GM23248 (cell line): ENCODE data around the gene ANGPTL5. TPM values are rescaled to one million over a fixed set of nuclear protein-coding genes. Genes with fewer than 3 reads are reported as not detected.
"Not testable (repeated sequence)": the region's sequence is repeated elsewhere in the genome, so short reads cannot be mapped to it uniquely, and the experiment has no call there.

Experiments used
- DNase-seq: peaks from one replicate; pipeline ENCODE4 v3.0.0-alpha.2; 2015
- H2AFZ ChIP-seq: fragments of 200-600 bp; sonication (generic); 2 replicates; pipeline ENCODE4 v1.6.1; 2016; ENCODE audit warnings: antibody characterized with exemption
- H3F3A ChIP-seq: fragments of 200-600 bp; sonication (generic); 2 replicates; pipeline ENCODE4 v1.6.1; 2016; ENCODE audit warnings: mild to moderate bottlenecking, antibody characterized with exemption, mixed run types; ENCODE audit not compliant: insufficient read depth
- H3K27ac ChIP-seq: fragments of 200-600 bp; sonication (generic); 2 replicates; pipeline ENCODE4 v1.5.1; 2016; ENCODE audit warnings: mild to moderate bottlenecking
- H3K27me3 ChIP-seq: fragments of 200-600 bp; sonication (generic); replicated peaks from 2 replicates; pipeline ENCODE4 v1.6.1; 2016; ENCODE audit warnings: mild to moderate bottlenecking; ENCODE audit not compliant: insufficient read depth
- H3K36me3 ChIP-seq: fragments of 200-600 bp; sonication (generic); 2 replicates; pipeline ENCODE4 v1.6.1; 2016; ENCODE audit warnings: low read depth, mild to moderate bottlenecking
- H3K4me1 ChIP-seq: fragments of 200-600 bp; sonication (generic); 2 replicates; pipeline ENCODE4 v1.6.1; 2016; ENCODE audit warnings: mild to moderate bottlenecking; ENCODE audit not compliant: insufficient read depth
- H3K4me2 ChIP-seq: fragments of 200-600 bp; sonication (generic); one replicate; pipeline ENCODE4 v1.6.1; 2016; ENCODE audit warnings: mild to moderate bottlenecking; ENCODE audit not compliant: unreplicated experiment
- H3K4me3 ChIP-seq: fragments of 200-600 bp; sonication (generic); 2 replicates; pipeline ENCODE4 v1.5.1; 2016; ENCODE audit warnings: mild to moderate bottlenecking
- H3K79me2 ChIP-seq: fragments of 200-600 bp; sonication (generic); 2 replicates; pipeline ENCODE4 v1.6.1; 2016; ENCODE audit warnings: mild to moderate bottlenecking; ENCODE audit not compliant: insufficient read depth
- H3K9ac ChIP-seq: fragments of 200-600 bp; sonication (generic); 2 replicates; pipeline ENCODE4 v1.6.1; 2016; ENCODE audit warnings: mild to moderate bottlenecking
- H3K9me2 ChIP-seq: fragments of 200-600 bp; sonication (generic); 2 replicates; pipeline ENCODE4 v1.6.1; 2016; ENCODE audit warnings: mixed run types, mild to moderate bottlenecking, moderate library complexity; ENCODE audit not compliant: insufficient read depth
- H3K9me3 ChIP-seq: fragments of 200-600 bp; sonication (generic); one replicate; pipeline ENCODE4 v1.6.1; 2017; ENCODE audit warnings: low read depth
- H4K20me1 ChIP-seq: fragments of 200-600 bp; sonication (generic); 2 replicates; pipeline ENCODE4 v1.6.0; 2016; ENCODE audit not compliant: insufficient read depth
- EZH2 ChIP-seq: fragments of 200-600 bp; sonication (generic); IDR thresholded peaks from 2 replicates; pipeline ENCODE4 v1.6.1; 2018; ENCODE audit warnings: antibody characterized with exemption, mild to moderate bottlenecking; ENCODE audit not compliant: insufficient read depth, poor library complexity, severe bottlenecking
- EZH2phosphoT487 ChIP-seq: fragments of 200-600 bp; sonication (generic); IDR thresholded peaks from 2 replicates; pipeline ENCODE4 v1.6.1; 2018; ENCODE audit warnings: antibody characterized with exemption, moderate library complexity, mild to moderate bottlenecking, low read depth; ENCODE audit not compliant: insufficient read depth
- WGBS, 2 experiments: methylation state at CpG; one replicate each; pipeline ENCODE4 v1.1.6; 2015 to 2017; ENCODE audit warnings: low lambda C conversion rate in 2 of 2, low coverage in 1 of 2; ENCODE audit errors: missing lambda C conversion rate in 2 of 2; 5-methylcytosine and 5-hydroxymethylcytosine counted together
- in situ Hi-C: fragments of 300-500 bp; cut with MboI; formaldehyde crosslinking; loops from 2 replicates; pipeline ENCODE4 v1.15.0; 2020
- polyA plus RNA-seq: library from polyadenylated mRNA; unstranded; fragments of >200 nt; fragmentation: Nextera tagmentation; extraction: Ambion mirVana; gene quantifications from 2 replicates; pipeline ENCODE4 v1.2.1, GENCODE V29; 2016
- total RNA-seq: library from RNA; depleted of rRNA; stranded (reverse); fragments of >200 nt; shearing (Covaris generic); gene quantifications from 2 replicates; pipeline ENCODE4 v1.2.3, GENCODE V29; 2014; rRNA removed

ANGPTL5 gene
- not detected in 2 replicates for total RNA-seq
- polyA plus RNA-seq: 0.15 TPM in 1 of 2 replicates, not detected in the other

DNA sequence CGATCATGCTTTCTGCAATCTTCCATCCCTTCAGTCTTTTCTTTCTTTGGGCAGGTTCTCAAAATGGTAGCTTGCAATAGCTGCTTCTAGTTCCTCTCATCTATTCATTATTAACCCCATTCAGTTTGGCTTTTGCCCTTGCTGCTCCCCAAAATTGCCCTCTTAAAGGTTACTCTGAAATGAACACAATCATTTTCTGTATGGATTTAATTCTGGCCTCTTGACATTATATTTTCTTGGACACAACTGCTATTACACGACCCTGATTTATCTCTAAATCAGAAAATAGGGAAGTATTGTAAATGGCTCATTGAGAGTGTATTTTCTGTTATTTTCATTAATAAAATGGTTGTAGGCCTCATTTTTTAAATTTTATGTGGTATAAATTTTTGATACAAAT lies at the start of gene ANGPTL5:
ANGPTL5 (minus strand) TSS at position 101 of the 400 bp plus-strand sequence. CDS start 8,613 bp downstream, outside the sequence.
- peak within 1 kb of the TSS; percentile 88 for H2AFZ ChIP-seq
- peaks cover 23% of the 10 kb centered on the region for H3F3A ChIP-seq
- H3K9ac ChIP-seq: peak within 1 kb of the TSS; percentile 97
- H3K79me2 ChIP-seq: no peaks in the 10 kb centered on the region
- no peaks in the 10 kb centered on the region for H4K20me1 ChIP-seq
- no peaks in the 10 kb centered on the region for H3K9me2 ChIP-seq
- no peaks in the 10 kb centered on the region for H3K27me3 ChIP-seq
- WGBS, 2 experiments: 5 to 17% methylated on average over 2 of the region's 2 CpGs
- peaks cover 21% of the 10 kb centered on the region for H3K4me1 ChIP-seq
- no peaks in the 10 kb centered on the region for H3K36me3 ChIP-seq
- in situ Hi-C loops: no loop called here
- H3K9me3 ChIP-seq: no peaks in the 10 kb centered on the region
- DNase-seq: no peak
- peak within 1 kb of the TSS; percentile 98 for H3K27ac ChIP-seq
- TF ChIP-seq EZH2phosphoT487 (no peak), EZH2 (no peak)
- peak within 1 kb of the TSS; percentile 81 for H3K4me2 ChIP-seq
- H3K4me3 ChIP-seq: peak within 1 kb of the TSS; percentile 86

DNA sequence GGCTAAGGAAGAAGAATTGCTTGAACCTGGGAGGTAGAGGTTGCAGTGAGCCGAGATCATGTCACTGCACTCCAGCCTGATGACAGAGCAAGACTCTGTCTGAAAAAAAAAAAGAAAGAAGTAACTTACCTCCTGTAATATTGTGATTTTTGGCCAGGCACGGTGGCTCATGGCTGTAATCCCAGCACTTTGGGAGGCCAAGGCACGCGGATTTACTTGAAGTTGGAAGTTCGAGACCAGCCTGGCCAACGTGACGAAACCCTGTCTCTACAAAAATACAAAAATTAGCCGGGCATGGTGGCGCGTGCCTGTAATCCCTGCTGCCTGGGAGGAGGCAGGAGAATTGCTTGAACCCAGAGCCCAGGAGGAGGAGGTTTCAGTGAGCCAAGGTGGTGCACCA lies 47.9 kb upstream of the ANGPTL5 start:
- H3K27ac ChIP-seq, DNase-seq, H3K9me2 ChIP-seq, in situ Hi-C loops, H3F3A ChIP-seq, H3K27me3 ChIP-seq, H3K4me3 ChIP-seq, H3K36me3 ChIP-seq, H3K9ac ChIP-seq, H3K4me1 ChIP-seq, H2AFZ ChIP-seq, H3K4me2 ChIP-seq, H3K9me3 ChIP-seq, H4K20me1 ChIP-seq, H3K79me2 ChIP-seq: not testable (repeated sequence)
- 90% methylated on average over 10 of the region's 10 CpGs for WGBS, 2 experiments

DNA sequence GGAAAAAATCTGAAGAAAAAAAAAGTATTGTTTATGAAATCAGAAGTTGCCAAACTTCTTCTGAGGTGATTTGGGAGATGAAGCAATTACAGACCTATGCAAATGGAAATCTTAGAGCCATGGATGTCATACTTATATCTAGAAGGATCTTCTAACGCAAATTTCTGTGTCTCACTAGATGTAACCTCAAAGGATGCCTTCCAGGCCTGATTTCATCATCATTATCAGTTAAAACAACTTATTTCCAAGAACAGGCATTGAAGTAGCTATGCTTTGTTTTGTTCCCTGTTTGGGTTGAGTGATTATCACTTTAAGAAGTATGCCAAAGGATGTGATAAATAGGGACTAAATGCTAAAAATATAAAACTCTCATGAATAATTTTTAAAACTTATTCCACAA lies 43.9 kb upstream of the ANGPTL5 start:
- 88 to 95% methylated on average over 1 of the region's 1 CpG for WGBS, 2 experiments
- in situ Hi-C loops: no loop called here
- no peak for TF ChIP-seq EZH2
- TF ChIP-seq EZH2phosphoT487: no peak

DNA sequence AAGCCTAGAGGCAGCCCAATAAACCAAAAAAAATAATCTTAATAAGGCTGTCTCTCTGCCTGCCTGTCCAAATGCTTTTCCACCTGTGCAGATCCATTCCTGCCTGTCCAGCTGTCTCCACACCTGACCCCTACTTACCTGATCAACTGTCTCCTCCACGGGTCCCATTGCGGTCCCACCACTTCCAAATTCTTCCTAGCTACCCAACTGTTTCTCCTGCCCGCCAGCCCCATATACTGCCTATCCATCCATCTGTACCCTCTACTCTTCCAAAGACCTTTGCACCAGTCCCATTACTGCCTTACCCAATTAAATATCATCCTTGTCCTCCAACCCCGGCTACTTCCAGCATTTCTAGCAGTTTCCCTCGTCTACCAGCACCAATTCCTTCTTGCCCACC lies 39.4 kb upstream of the ANGPTL5 start:
- H2AFZ ChIP-seq: no peak overlapping the region
- in situ Hi-C loops: no loop called here
- H3F3A ChIP-seq: no peaks in the 10 kb centered on the region
- no peaks in the 10 kb centered on the region for H3K4me1 ChIP-seq
- H4K20me1 ChIP-seq: no peaks in the 10 kb centered on the region
- H3K9ac ChIP-seq: no peak overlapping the region
- H3K36me3 ChIP-seq: no peaks in the 10 kb centered on the region; the same call in 1 of the 2 replicates
- no peak overlapping the region for H3K27ac ChIP-seq
- no peaks in the 10 kb centered on the region for H3K27me3 ChIP-seq
- no peaks in the 10 kb centered on the region for H3K79me2 ChIP-seq
- H3K9me2 ChIP-seq: no peaks in the 10 kb centered on the region
- no peak overlapping the region for H3K4me2 ChIP-seq
- DNase-seq: no peak
- 82 to 84% methylated on average over 5 of the region's 5 CpGs for WGBS, 2 experiments
- no peaks in the 10 kb centered on the region for H3K9me3 ChIP-seq
- TF ChIP-seq EZH2phosphoT487 (no peak), EZH2 (no peak)
- H3K4me3 ChIP-seq: no peak overlapping the region

More for the DNA sequence above, 43.9 kb upstream of the ANGPTL5 start:
- Histone ChIP-seq H3K4me2 (no peak overlapping the region), H3K9me3 (no peaks in the 10 kb centered on the region), H3K4me3 (no peak overlapping the region), H4K20me1 (no peaks in the 10 kb centered on the region), H3K79me2 (no peaks in the 10 kb centered on the region), H3K9ac (no peak overlapping the region), H3K4me1 (no peaks in the 10 kb centered on the region), H3K27ac (no peak overlapping the region), H2AFZ (no peak overlapping the region), H3K9me2 (no peaks in the 10 kb centered on the region), H3F3A (no peaks in the 10 kb centered on the region), H3K36me3 (no peaks in the 10 kb centered on the region; the same call in 1 of the 2 replicates), H3K27me3 (no peaks in the 10 kb centered on the region)
- DNase-seq: no peak

DNA sequence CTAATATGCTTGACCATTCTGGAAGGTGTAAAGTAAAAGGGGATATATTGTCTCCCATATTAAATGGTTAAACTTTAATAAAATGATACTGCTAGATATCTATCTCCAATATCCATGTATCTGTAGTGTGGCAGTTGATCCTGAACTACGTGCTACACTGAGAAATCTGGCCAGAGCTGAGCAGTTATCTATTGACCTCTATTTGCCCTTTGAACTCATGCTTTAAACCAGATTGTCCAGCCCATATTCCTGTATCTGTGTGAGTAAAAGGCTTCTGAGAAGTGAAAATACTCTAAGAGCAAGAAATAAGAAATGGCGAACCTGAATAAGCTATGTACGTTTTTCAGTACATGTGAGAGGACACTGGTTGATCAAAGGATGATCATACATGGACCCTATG lies 39.0 kb upstream of the ANGPTL5 start:
- Histone ChIP-seq H3K4me2 (no peak overlapping the region), H3K9me3 (no peaks in the 10 kb centered on the region), H4K20me1 (no peaks in the 10 kb centered on the region), H3K27ac (no peak overlapping the region), H3F3A (no peaks in the 10 kb centered on the region), H3K79me2 (no peaks in the 10 kb centered on the region), H3K9me2 (no peaks in the 10 kb centered on the region), H3K4me3 (no peak overlapping the region), H3K4me1 (no peaks in the 10 kb centered on the region), H2AFZ (no peak overlapping the region), H3K27me3 (no peaks in the 10 kb centered on the region), H3K36me3 (no peaks in the 10 kb centered on the region; the same call in 1 of the 2 replicates), H3K9ac (no peak overlapping the region)
- TF ChIP-seq EZH2phosphoT487 (no peak), EZH2 (no peak)
- in situ Hi-C loops: no loop called here
- 95 to 97% methylated on average over 3 of the region's 3 CpGs for WGBS, 2 experiments
- DNase-seq: no peak
